Skeletal muscle tissue (tissue), 5 donors: ENCODE measurements around the gene RAD9B. TPM values are rescaled to one million over a fixed set of nuclear protein-coding genes. Genes with fewer than 3 reads are reported as not detected.

Source experiments
- H3K27ac ChIP-seq: one replicate; pipeline ENCODE4 v1.7.0; 2013; ENCODE audit warnings: mild to moderate bottlenecking, low read depth, low read length, inconsistent platforms
- H3K27me3 ChIP-seq, 3 donors: one replicate each; pipeline ENCODE4 v1.7.0; 2013; ENCODE audit warnings: low read length in 3 of 3; ENCODE audit not compliant: control insufficient read depth in 3 of 3, insufficient read depth in 3 of 3
- H3K36me3 ChIP-seq, 3 donors: one replicate each; pipeline ENCODE4 v1.7.0; 2013; ENCODE audit warnings: low read length in 3 of 3; ENCODE audit not compliant: control insufficient read depth in 3 of 3, insufficient read depth in 3 of 3
- H3K4me1 ChIP-seq, 3 donors: one replicate each; pipeline ENCODE4 v1.7.0; 2013; ENCODE audit warnings: low read length in 3 of 3, mild to moderate bottlenecking in 3 of 3; ENCODE audit not compliant: control insufficient read depth in 3 of 3, insufficient read depth in 3 of 3
- H3K4me3 ChIP-seq, 3 donors: one replicate each; pipeline ENCODE4 v1.7.0; 2013; ENCODE audit warnings: low read length in 3 of 3
- H3K9ac ChIP-seq, 3 donors: one replicate each; pipeline ENCODE4 v1.7.0; 2013; ENCODE audit warnings: low read length in 3 of 3, mild to moderate bottlenecking in 3 of 3, moderate library complexity in 2 of 3, low read depth in 1 of 3
- H3K9me3 ChIP-seq, 3 donors: one replicate each; pipeline ENCODE4 v1.7.0; 2013; ENCODE audit warnings: low read length in 3 of 3; ENCODE audit not compliant: control insufficient read depth in 3 of 3
- small RNA-seq: library from RNA; depleted of rRNA; stranded (forward); fragments of <200 nt; gene quantifications from one replicate; pipeline ENCODE3, GENCODE V24; 2014
- total RNA-seq: library from RNA; depleted of rRNA; stranded (reverse); fragments of >200 nt; gene quantifications from one replicate; pipeline ENCODE4 v1.2.3, GENCODE V29; 2014
- donor health status: Osteomylitis.

RAD9B gene
- total RNA-seq, 1 donor from 2014 or later: 1.6 TPM

DNA sequence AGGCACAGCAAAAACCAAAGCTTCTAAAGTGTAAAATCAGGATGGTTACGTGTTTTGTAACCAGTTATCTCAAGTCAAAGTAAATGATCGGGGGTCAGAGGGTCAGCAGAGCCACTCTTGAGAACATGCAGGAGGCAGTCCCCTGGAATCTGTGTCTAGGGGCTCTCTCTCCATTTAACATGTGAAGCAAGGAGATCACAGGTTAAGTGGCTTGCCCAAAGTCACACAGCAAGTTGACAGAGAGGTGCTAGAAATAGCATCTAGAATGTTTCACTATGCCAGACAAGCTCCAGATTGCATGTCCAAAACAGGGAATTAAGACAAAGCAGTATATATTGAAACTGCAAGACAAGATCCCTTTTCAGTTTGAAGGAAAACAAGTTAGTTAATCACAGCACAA is 47.6 kb downstream of the RAD9B start:
- Histone ChIP-seq H3K4me1 (peaks cover 33 to 45% (median 38%) of the 10 kb centered on the region in 3 donors), H3K36me3 (peaks cover 4 to 15% (median 7%) of the 10 kb centered on the region in 3 donors), H3K9me3 (no peaks in the 10 kb centered on the region), H3K27me3 (no peaks in the 10 kb centered on the region), H3K9ac (peak overlapping the region in 1 of 3 donors; percentile 55), H3K4me3 (no peak overlapping the region), H3K27ac (peak overlapping the region; percentile 45)

DNA sequence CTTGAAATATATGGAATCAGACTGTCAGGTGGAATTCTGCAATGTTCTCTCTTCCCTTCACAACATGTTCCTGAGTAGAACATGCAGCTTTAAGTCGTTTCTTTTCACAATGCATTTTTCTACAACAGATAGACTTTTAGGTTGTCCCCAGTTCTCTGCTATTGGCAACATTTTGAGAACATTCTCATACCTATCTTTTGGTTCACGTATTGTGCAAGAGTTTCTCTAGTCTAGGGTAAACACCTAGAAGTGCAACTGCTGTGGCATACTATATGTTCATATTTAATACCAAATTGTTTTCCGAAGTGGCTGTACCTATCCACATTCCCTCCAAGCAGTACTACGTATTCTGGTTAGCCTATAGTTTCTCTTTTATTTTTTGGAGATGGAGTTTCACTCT is 48.9 kb downstream of the RAD9B start:
- Histone ChIP-seq H3K4me1 (peaks cover 30 to 52% (median 42%) of the 10 kb centered on the region in 3 donors), H3K27ac (no peak overlapping the region), H3K27me3 (no peaks in the 10 kb centered on the region), H3K36me3 (peaks cover 0 to 8% (median 4%) of the 10 kb centered on the region in 3 donors), H3K9me3 (no peaks in the 10 kb centered on the region), H3K4me3 (no peak overlapping the region), H3K9ac (no peak overlapping the region)

Small RNA genes within 50 kb of the gene (small RNA-seq; reads per million reads assigned to genes)
- not detected for gene RF00278

Other genes starting within 250 kb of the RAD9B start
- gene ATP2A2, start 221.1 kb upstream of the RAD9B start, total RNA-seq: 515 TPM
- 38.6 TPM for gene ANAPC7, start 98.6 kb upstream of the RAD9B start, total RNA-seq
- 99.2 TPM for gene ARPC3, start 52.0 kb upstream of the RAD9B start, total RNA-seq
- 21.4 TPM for gene GPN3, start 34.1 kb upstream of the RAD9B start, total RNA-seq
- gene FAM216A, start 33.5 kb upstream of the RAD9B start, total RNA-seq: 11.0 TPM
- gene VPS29, start 220 bp upstream of the RAD9B start, total RNA-seq: 73.1 TPM
- 6.3 TPM for gene PPTC7, start 81.0 kb downstream of the RAD9B start, total RNA-seq
- gene TCTN1, start 111.8 kb downstream of the RAD9B start, total RNA-seq: 14.1 TPM
- gene HVCN1, start 186.8 kb downstream of the RAD9B start, total RNA-seq: 5.2 TPM
- 103 TPM for gene PPP1CC, start 240.6 kb downstream of the RAD9B start, total RNA-seq